GM12891 (cell line): ENCODE results near the gene CLIC6.

ENCODE experiments used
- PAX5 ChIP-seq: IDR thresholded peaks from 2 replicates; pipeline ENCODE4 v1.6.1; 2011; ENCODE audit warnings: low read length, moderate library complexity, mild to moderate bottlenecking; ENCODE audit not compliant: insufficient read depth, severe bottlenecking
- POLR2A ChIP-seq: IDR thresholded peaks from 2 replicates; pipeline ENCODE4 v1.6.1; 2011; ENCODE audit warnings: low read depth, low read length, control low read depth
- POLR2AphosphoS5 ChIP-seq: IDR thresholded peaks from 2 replicates; pipeline ENCODE4 v1.6.1; 2011; ENCODE audit warnings: low read depth, low read length, control low read depth
- POU2F2 ChIP-seq: IDR thresholded peaks from 2 replicates; pipeline ENCODE4 v1.6.1; 2011; ENCODE audit warnings: low read depth, mild to moderate bottlenecking, control low read depth, low read length, moderate library complexity
- SPI1 ChIP-seq: IDR thresholded peaks from 2 replicates; pipeline ENCODE4 v1.6.1; 2011; ENCODE audit warnings: low read depth, low read length, control low read depth
- TAF1 ChIP-seq: IDR thresholded peaks from 2 replicates; pipeline ENCODE4 v1.6.1; 2011; ENCODE audit warnings: low read depth, low read length, control low read depth

DNA sequence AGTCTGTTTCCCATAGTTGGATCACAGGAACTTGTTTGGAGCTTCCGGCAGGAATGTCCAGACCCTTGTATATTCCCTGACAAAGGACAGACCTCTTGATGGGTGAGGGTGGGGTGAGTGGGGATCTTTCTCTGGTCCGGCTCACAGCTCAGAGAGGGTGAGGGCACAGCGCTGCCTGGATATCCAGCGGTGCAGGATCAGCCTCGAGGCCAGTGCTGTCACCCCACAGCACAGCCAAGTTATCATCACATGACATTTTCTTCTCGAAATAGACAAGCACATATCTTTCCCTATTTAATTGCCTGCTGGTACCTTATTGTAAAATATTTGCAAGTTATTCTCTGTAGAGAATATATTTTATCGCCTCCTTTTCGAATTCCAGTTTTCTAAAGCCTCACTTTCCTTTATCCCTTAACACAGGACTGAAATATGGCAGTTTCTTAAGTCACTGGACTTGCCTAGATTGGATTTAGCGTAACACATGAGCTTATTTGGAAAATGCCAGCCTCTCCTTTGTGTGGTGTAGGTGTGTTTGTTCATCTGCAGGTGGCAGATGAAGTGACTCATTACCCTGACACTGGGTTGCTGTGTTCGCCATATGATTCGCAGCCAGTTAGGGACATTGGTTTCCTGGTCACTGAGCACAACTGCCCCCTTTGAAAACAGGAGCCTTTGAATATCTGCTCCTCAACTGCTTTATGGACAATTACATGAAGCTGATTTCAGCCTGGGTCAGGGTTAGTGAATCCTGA lies 21.4 kb downstream of the CLIC6 start:
- TF ChIP-seq POLR2A (no peak), POLR2AphosphoS5 (no peak), TAF1 (no peak), SPI1 (no peak), POU2F2 (no peak), PAX5 (no peak)
